ENCODE measurements around the gene DLGAP1.

Gene DLGAP1

GRCh38 chr18:4286256-4286655 lies 168.9 kb downstream of the DLGAP1 start:
- Histone ChIP-seq H3K9me3 (ENCODE audit: control insufficient read depth, insufficient read depth, low read depth, low read length) (no peaks in the 10 kb centered on the region), H3K4me1 (ENCODE audit: control insufficient read depth, insufficient read depth, low read length) (no peaks in the 10 kb centered on the region), H3K36me3 (ENCODE audit: control insufficient read depth in 2 of 2, insufficient read depth in 1 of 2, low read length in 2 of 2) (no peaks in the 10 kb centered on the region), H3K27ac (ENCODE audit: extremely low read depth, low read depth, low read length) (no peak overlapping the region), H3K4me3 (ENCODE audit: low read depth, low read length) (no peak overlapping the region)
- CTCF ChIA-PET = no interaction called here
- TF ChIP-seq ZNF654 (tag by site-specific recombination; IDR thresholded peaks at IDR 0.05; ENCODE audit: low read depth) = no peak
- no peak for TF ChIP-seq ZNF704 (tag by site-specific recombination; IDR thresholded peaks at IDR 0.05)
- TF ChIP-seq HOXA7 (CRISPR knock-in tag; IDR thresholded peaks at IDR 0.05; ENCODE audit: borderline replicate concordance) = no peak
- TF ChIP-seq GFI1B (tag by site-specific recombination; IDR thresholded peaks at IDR 0.05) = no peak
- TF ChIP-seq ZNF513 (tag by site-specific recombination; IDR thresholded peaks at IDR 0.05) = no peak
- no peak for TF ChIP-seq ZFP37 (tag by site-specific recombination; IDR thresholded peaks at IDR 0.05)
- no peak for TF ChIP-seq ZNF48 (tag by site-specific recombination; IDR thresholded peaks at IDR 0.05)
- no peak for TF ChIP-seq EGR2 (tag by site-specific recombination; IDR thresholded peaks at IDR 0.05; ENCODE audit: low read depth)
- TF ChIP-seq AEBP2 (tag by site-specific recombination; IDR thresholded peaks at IDR 0.05; ENCODE audit: borderline replicate concordance) = no peak
- TF ChIP-seq ZNF549 (tag by site-specific recombination; IDR thresholded peaks at IDR 0.05) = no peak
- POLR2A ChIA-PET = no interaction called here

DNA sequence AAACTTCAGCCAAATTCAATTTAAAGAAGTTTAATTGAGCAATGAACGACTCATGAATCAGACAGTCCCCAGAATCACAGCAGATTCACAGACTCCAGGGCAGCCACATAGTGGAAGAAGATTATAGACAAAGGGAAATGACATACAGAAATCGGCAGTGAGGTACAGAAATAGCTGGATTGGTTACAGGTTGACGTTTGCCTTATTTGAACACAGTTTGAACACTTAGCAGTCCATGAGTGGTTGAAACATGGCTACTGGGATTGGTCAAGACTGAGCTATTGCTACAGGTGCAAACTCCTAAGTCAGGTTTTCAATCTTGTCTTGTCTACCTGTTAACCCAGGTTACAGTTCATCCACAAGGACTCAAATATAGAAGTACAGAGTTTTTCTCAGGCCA lies 169.6 kb downstream of the DLGAP1 start:
- H3K9me3 ChIP-seq (ENCODE audit: control insufficient read depth, insufficient read depth, low read depth, low read length) = no peaks in the 10 kb centered on the region
- H3K4me3 ChIP-seq (ENCODE audit: low read depth, low read length) = no peak overlapping the region
- POLR2A ChIA-PET = no interaction called here
- TF ChIP-seq ZNF791 (tag by site-specific recombination; IDR thresholded peaks at IDR 0.05) = no peak
- TF ChIP-seq TCF7L2 (IDR thresholded peaks at IDR 0.05; ENCODE audit: borderline replicate concordance, low read depth, low read length) = no peak
- no peak for TF ChIP-seq ZNF391 (tag by site-specific recombination; IDR thresholded peaks at IDR 0.05; ENCODE audit: borderline replicate concordance, low read depth)
- TF ChIP-seq ZNF48 (tag by site-specific recombination; IDR thresholded peaks at IDR 0.05) = no peak
- H3K36me3 ChIP-seq (ENCODE audit: control insufficient read depth in 2 of 2, insufficient read depth in 1 of 2, low read length in 2 of 2) = no peaks in the 10 kb centered on the region
- CTCF ChIA-PET = interaction anchor here (1.1 kb wide), 1 partner anchor 179 kb away, joined by 3 read pairs; no protein-coding TSS in a partner anchor
- no peak overlapping the region for H3K27ac ChIP-seq (ENCODE audit: extremely low read depth, low read depth, low read length)
- no peaks in the 10 kb centered on the region for H3K4me1 ChIP-seq (ENCODE audit: control insufficient read depth, insufficient read depth, low read length)

- Histone ChIP-seq H3K36me3 (ENCODE audit: control insufficient read depth in 2 of 2, insufficient read depth in 1 of 2, low read length in 2 of 2) (no peaks in the 10 kb centered on the region), H3K4me1 (ENCODE audit: control insufficient read depth, insufficient read depth, low read length) (no peaks in the 10 kb centered on the region), H3K4me3 (ENCODE audit: low read depth, low read length) (no peak overlapping the region), H3K9me3 (ENCODE audit: control insufficient read depth, insufficient read depth, low read depth, low read length) (no peaks in the 10 kb centered on the region), H3K27ac (ENCODE audit: extremely low read depth, low read depth, low read length) (no peak overlapping the region)
- POLR2A ChIA-PET = no interaction called here
- CTCF ChIA-PET = interaction anchor here (1.1 kb wide), 1 partner anchor 178 kb away, joined by 3 read pairs; no protein-coding TSS in a partner anchor
- no peak for TF ChIP-seq ZNF449 (tag by site-specific recombination; IDR thresholded peaks at IDR 0.05)
- TF ChIP-seq ZSCAN30 (tag by site-specific recombination; IDR thresholded peaks at IDR 0.05) = no peak
- TF ChIP-seq ZFP41 (tag by site-specific recombination; IDR thresholded peaks at IDR 0.05; ENCODE audit: borderline replicate concordance) = no peak
- TF ChIP-seq KLF7 (tag by site-specific recombination; IDR thresholded peaks at IDR 0.05; ENCODE audit: borderline replicate concordance) = no peak
- no peak for TF ChIP-seq ZNF16 (tag by site-specific recombination; IDR thresholded peaks at IDR 0.05; ENCODE audit: low read depth)
- TF ChIP-seq ZNF629 (tag by site-specific recombination; IDR thresholded peaks at IDR 0.05) = no peak
- TF ChIP-seq ZFP69B (tag by site-specific recombination; IDR thresholded peaks at IDR 0.05) = no peak
- no peak for TF ChIP-seq ZNF175 (tag by site-specific recombination; IDR thresholded peaks at IDR 0.05)
- no peak for TF ChIP-seq IKZF3 (tag by site-specific recombination; IDR thresholded peaks at IDR 0.05)
- TF ChIP-seq ZNF26 (tag by site-specific recombination; IDR thresholded peaks at IDR 0.05) = no peak
- no peak for TF ChIP-seq ZNF155 (tag by site-specific recombination; IDR thresholded peaks at IDR 0.05)
- TF ChIP-seq GLIS2 (tag by site-specific recombination; IDR thresholded peaks at IDR 0.05) = no peak
- TF ChIP-seq ZNF670 (tag by site-specific recombination; IDR thresholded peaks at IDR 0.05; ENCODE audit: low read depth) = no peak
- TF ChIP-seq SCRT1 (tag by site-specific recombination; IDR thresholded peaks at IDR 0.05; ENCODE audit: borderline replicate concordance) = no peak
Measured at GRCh38 chr18:4284528-4284927, 170.6 kb downstream of the DLGAP1 start.
